Bronchial epithelial cell (primary cell): Measurements from ENCODE around the gene FHIP1B. TPM values are rescaled to one million over a fixed set of nuclear protein-coding genes. Genes with fewer than 3 reads are reported as not detected.
"Not testable (repeated sequence)": the region's sequence is repeated elsewhere in the genome, so short reads cannot be mapped to it uniquely, and the experiment has no call there.

ENCODE experiments used
- DNase-seq: peaks from one replicate; pipeline ENCODE4 v3.0.0-alpha.2; 2010; ENCODE audit warnings: low read depth
- FAIRE-seq: peaks from 2 replicates; lab custom pipeline; 2011; peaks lifted over from hg19 to GRCh38; lab: Jason Lieb, UNC
- H3K27me3 ChIP-seq: 2 replicates; pipeline ENCODE4 v1.5.1; 2011; ENCODE audit warnings: low read length; ENCODE audit not compliant: control insufficient read depth, insufficient read depth
- H3K36me3 ChIP-seq: 2 replicates; pipeline ENCODE4 v1.5.1; 2011; ENCODE audit warnings: low read length; ENCODE audit not compliant: control insufficient read depth, insufficient read depth
- H3K4me3 ChIP-seq: 2 replicates; pipeline ENCODE4 v1.5.1; 2011; ENCODE audit warnings: mild to moderate bottlenecking, low read depth, low read length, control low read depth
- CTCF ChIP-seq: IDR thresholded peaks from 2 replicates; pipeline ENCODE4 v1.5.1; 2011; ENCODE audit warnings: mild to moderate bottlenecking, moderate library complexity, low read length, control low read depth, inconsistent platforms; ENCODE audit not compliant: insufficient read depth, severe bottlenecking
- total RNA-seq: library from RNA; depleted of rRNA; stranded (reverse); fragments of >200 nt; gene quantifications from 2 replicates; pipeline ENCODE4 v1.2.1, GENCODE V29; 2014

Gene FHIP1B
- total RNA-seq, 1 donor from 2014 or later, result 7.4 TPM

DNA sequence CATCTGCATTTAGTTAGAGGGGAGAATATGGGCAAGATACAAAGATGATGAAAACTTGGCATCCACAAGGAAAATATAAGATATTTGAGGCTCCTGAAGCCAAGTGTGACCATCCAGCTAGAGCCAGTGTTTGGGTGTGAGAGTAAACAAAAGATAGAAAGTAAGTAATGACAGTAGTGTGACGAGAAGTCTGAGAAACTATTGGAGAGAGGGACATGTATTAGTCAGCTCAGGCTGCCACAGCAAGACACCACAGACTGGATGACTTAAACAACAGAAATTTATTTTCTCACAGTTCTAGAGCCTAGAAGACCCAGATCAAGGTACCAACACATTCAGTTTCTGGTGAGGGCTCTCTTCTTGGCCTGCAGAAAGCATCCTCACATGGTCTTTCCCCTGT is 18.8 kb upstream of the FHIP1B start:
- no peak for DNase-seq
- TF ChIP-seq CTCF, result no peak
- no peak for FAIRE-seq
- peaks cover 10% of the 10 kb centered on the region for H3K27me3 ChIP-seq
- no peaks in the 10 kb centered on the region for H3K36me3 ChIP-seq
- no peak overlapping the region for H3K4me3 ChIP-seq

DNA sequence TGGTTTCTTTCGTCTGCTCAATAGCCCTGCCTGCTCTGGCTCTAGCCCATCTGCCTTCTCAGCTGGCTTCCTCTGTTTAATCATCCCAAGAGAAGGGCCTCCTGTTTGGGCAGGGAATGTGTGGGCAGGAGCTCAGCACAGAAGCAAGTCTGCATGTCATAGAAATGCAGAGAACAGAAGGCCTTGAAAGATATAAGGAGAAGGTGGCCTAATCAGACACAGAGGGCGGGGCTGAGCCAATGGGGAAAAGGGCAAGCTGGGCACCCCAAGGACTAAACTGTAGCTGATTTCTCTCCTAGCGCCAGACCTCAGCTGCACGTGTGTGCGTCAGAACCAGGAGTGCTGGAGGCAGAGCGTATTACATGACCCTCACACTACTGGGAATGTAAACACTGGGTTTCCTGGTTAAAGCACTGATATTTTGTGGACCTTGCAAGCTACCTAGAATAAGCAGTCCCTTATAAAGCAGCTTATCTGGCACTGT is 17.6 kb upstream of the FHIP1B start:
- Histone ChIP-seq H3K36me3 (no peaks in the 10 kb centered on the region), H3K4me3 (no peak overlapping the region), H3K27me3 (peaks cover 3% of the 10 kb centered on the region)
- TF ChIP-seq CTCF, result no peak
- FAIRE-seq (no peak), DNase-seq (peak; percentile 59)

DNA sequence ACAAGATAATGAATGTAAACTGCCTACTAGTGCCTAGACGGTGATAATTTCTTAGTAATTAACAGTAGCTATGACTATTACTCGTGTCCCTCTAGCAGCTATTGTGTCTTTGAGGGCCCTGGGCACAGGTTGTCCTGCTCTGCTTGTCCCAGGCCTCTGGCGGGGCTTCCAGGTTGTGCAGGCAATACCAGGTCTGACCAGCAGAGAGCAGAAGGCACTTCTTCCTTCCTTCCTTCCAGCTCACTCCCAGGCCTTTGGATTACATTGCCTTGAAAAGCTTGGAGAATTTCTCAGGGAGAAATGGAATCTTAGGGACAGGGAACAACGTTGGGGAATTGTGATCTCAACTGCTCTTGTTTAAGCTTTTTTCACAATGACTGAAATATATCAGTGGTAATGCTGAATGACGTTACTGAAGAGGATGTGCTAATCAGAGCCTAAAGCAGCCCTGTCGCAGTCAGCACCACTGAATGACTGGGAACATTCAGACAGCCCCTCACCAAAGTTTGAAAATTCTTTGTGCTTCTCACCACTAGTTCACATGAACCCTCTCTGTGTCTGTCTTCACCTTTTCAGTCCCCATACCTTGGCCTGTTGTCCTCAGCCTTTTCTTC is 16.8 kb upstream of the FHIP1B start:
- peak; percentile 13 for FAIRE-seq

DNA sequence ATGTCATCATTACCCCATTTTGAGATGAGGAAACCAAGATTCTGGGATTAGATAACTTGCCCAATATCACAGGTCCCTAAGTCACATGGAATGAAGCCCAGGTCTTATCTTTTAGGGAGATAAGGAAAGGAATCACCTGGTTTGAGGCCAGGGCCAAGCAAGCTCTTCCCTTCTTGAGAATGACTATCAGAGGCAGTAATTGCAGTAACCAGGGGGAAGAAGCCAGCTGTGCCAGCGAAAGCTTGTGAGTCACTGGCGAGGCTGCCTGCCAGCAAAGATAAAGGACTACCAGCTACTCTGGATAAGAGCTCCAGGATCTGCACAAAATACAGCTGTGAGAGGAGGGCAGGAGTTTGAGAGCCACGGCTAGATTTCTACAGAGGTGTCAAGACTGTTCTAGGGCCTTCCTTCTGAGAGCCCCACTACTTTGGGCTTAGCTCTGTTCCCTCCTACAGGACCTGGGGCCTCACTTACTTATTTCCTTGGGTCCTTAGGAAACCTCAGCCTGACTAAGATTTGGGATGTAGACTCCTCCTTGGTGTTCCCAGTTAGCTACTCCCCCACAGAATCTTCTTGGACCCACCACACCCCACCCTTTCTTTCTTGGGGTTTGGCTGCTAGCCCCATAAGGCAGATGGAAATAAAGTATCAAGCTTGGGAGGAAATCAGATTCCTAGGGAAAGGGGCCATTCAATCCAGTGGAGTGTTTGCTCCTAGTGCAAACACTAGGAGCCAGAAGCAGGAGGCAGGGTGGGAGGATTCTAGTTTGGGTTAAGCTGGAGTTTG is 15.5 kb upstream of the FHIP1B start:
- FAIRE-seq, result no peak
- DNase-seq, result peak; percentile 88
- H3K4me3 ChIP-seq, result no peak overlapping the region
- H3K36me3 ChIP-seq, result no peaks in the 10 kb centered on the region
- no peak for TF ChIP-seq CTCF
- no peaks in the 10 kb centered on the region for H3K27me3 ChIP-seq

More for the DNA sequence above, 16.8 kb upstream of the FHIP1B start:
- DNase-seq, result peak; percentile 58
- TF ChIP-seq CTCF, result peak; percentile 86
- peaks cover 2% of the 10 kb centered on the region for H3K27me3 ChIP-seq
- H3K36me3 ChIP-seq, result no peaks in the 10 kb centered on the region
- no peak overlapping the region for H3K4me3 ChIP-seq

DNA sequence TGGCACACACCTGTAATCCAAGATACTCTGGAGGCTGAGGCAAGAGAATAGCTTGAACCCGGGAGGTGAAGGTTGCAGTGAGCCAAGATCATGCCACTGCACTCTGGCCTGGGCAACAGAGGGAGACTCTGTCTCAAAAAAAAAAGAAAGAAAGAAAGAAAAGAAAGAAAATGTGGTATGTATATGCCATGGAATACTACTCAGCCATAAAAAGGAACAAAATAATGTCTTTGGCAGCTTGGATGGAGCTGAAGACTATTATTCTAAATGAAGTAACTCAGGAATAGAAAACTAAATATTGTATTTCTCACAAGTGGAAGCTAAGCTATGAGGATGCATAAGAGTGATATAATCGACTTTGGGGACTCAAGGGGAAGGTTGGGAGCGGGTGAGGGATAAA is 14.5 kb upstream of the FHIP1B start:
- H3K4me3 ChIP-seq, DNase-seq, FAIRE-seq, H3K36me3 ChIP-seq, H3K27me3 ChIP-seq: not testable (repeated sequence)

DNA sequence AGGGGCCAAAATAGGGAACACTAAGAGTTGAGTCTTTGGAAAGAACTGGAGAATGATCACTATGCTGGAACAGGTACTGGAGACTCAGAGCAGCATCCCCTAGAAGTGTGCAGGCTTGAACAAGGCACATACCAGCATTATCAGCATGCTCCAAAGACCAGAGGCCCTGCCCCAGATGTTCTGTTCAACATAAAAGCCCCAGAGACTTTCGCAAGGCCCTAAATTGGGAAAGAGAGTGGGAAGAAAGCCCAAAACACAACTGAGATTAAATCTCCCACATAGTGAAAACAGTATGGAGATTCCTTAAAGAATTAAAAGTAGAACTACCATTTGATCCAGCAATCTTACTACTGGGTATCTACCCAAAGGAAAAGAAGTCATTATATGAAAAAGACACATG is 13.8 kb upstream of the FHIP1B start:
- H3K36me3 ChIP-seq, result no peaks in the 10 kb centered on the region
- FAIRE-seq, result no peak
- TF ChIP-seq CTCF, result no peak

More for the DNA sequence above, 13.8 kb upstream of the FHIP1B start:
- no peak for DNase-seq
- Histone ChIP-seq H3K4me3 (no peak overlapping the region), H3K27me3 (no peaks in the 10 kb centered on the region)
